K562 (cell line): Measurements from ENCODE around the gene SETD3. TPM values are rescaled to one million over a fixed set of nuclear protein-coding genes. Genes with fewer than 3 reads are reported as not detected.

Source experiments
- ATAC-seq: fragments of 200-7000 bp; cut with Tn5 transposase; 3 replicates; pipeline ENCODE4 v1.9.1; 2020; ENCODE audit warnings: moderate library complexity
- BruUV-seq: library from RNA; stranded (reverse); fragments of 400-500 nt; replicated peaks from 2 replicates; lab custom pipeline; 2021; lab: Mats Ljungman, UMichigan
- CTCF ChIA-PET: fragments of 300-600 bp; formaldehyde crosslinking; extraction: SDS; loops from one replicate; lab custom pipeline; 2021; ENCODE audit warnings: low intra/inter-chr PET ratio; lab: Yijun Ruan, JAX
- POLR2A ChIA-PET: fragments of 300-600, 350-650 bp; sonication (Branson Sonifier 250); formaldehyde crosslinking; extraction: SDS; loops from one replicate; lab custom pipeline; 2021; ENCODE audit warnings: antibody characterized with exemption, inconsistent platforms; lab: Yijun Ruan, JAX
- DNase-seq, 4 experiments: peaks; one replicate each; pipeline versions ENCODE4 v3.0.0 to v3.0.0-alpha.2; 2011 to 2018; ENCODE audit warnings: low spot score in 3 of 4, mixed read lengths in 3 of 4; ENCODE audit errors: extremely low read depth in 1 of 4
- FAIRE-seq: peaks from 2 replicates; lab custom pipeline; 2011; peaks lifted over from hg19 to GRCh38; lab: Jason Lieb, UNC
- H2AFZ ChIP-seq: 2 replicates; pipeline ENCODE4 v1.6.0; 2011; ENCODE audit warnings: low read depth, low read length, control low read depth, inconsistent platforms
- H3K27ac ChIP-seq: fragments of 200-600 bp; 3 replicates; pipeline ENCODE4 v1.8.0; 2011; ENCODE audit warnings: low read depth, mild to moderate bottlenecking, control low read depth, inconsistent platforms, low read length, moderate library complexity, mixed read lengths; ENCODE audit errors: extremely low read depth
- H3K27me3 ChIP-seq, 2 experiments: fragments of 300-600 bp in 1 of 2; 2 replicates in 1 of 2; 3 replicates in 1 of 2; pipeline versions ENCODE4 v1.6.0 to v1.8.0; 2011; ENCODE audit warnings: inconsistent platforms in 2 of 2, low read length in 2 of 2, mild to moderate bottlenecking in 1 of 2, mixed read lengths in 1 of 2, moderate library complexity in 1 of 2; ENCODE audit not compliant: control insufficient read depth in 2 of 2, insufficient read depth in 2 of 2
- H3K36me3 ChIP-seq: fragments of 300-600 bp; 3 replicates; pipeline ENCODE4 v1.8.0; 2011; ENCODE audit warnings: mild to moderate bottlenecking, low read length, inconsistent platforms; ENCODE audit not compliant: control insufficient read depth, insufficient read depth
- H3K4me1 ChIP-seq, 2 experiments: fragments of 200-600 bp in 1 of 2; replicated peaks in 1 of 2; 2 replicates in 1 of 2; 3 replicates in 1 of 2; pipeline versions ENCODE4 v1.5.1 to v1.8.0; 2011; ENCODE audit warnings: inconsistent platforms in 2 of 2, low read length in 2 of 2, mild to moderate bottlenecking in 1 of 2, mixed read lengths in 1 of 2, moderate library complexity in 1 of 2; ENCODE audit not compliant: control insufficient read depth in 2 of 2, insufficient read depth in 2 of 2
- H3K4me2 ChIP-seq: 2 replicates; pipeline ENCODE4 v1.6.1; 2011; ENCODE audit warnings: low read length, control low read depth, inconsistent platforms, mixed read lengths; ENCODE audit not compliant: insufficient read depth
- H3K4me3 ChIP-seq: fragments of 200-600 bp; sonication (generic), shearing (Covaris generic); 2 replicates; pipeline ENCODE4 v1.5.1; 2016; ENCODE audit warnings: control low read depth, inconsistent platforms
- H3K79me2 ChIP-seq: fragments of 200-600 bp; 3 replicates; pipeline ENCODE4 v1.8.0; 2011; ENCODE audit warnings: low read length, inconsistent platforms; ENCODE audit not compliant: control insufficient read depth, insufficient read depth
- H3K9ac ChIP-seq, 2 experiments: 2 replicates each; pipeline versions ENCODE4 v1.6.0 to v1.6.1; 2011; ENCODE audit warnings: low read depth in 2 of 2, low read length in 2 of 2, control low read depth in 1 of 2, inconsistent platforms in 1 of 2, mild to moderate bottlenecking in 1 of 2, mixed read lengths in 1 of 2; ENCODE audit not compliant: insufficient read depth in 1 of 2
- H3K9me1 ChIP-seq: one replicate; pipeline ENCODE4 v1.6.0; 2011; ENCODE audit warnings: inconsistent platforms, mild to moderate bottlenecking, low read length, moderate library complexity; ENCODE audit not compliant: control insufficient read depth, insufficient read depth
- H3K9me3 ChIP-seq: replicated peaks from 2 replicates; pipeline ENCODE4 v1.5.1; 2011; ENCODE audit warnings: low read depth, low read length, inconsistent platforms; ENCODE audit not compliant: control insufficient read depth, insufficient read depth
- H4K20me1 ChIP-seq: replicated peaks from 2 replicates; pipeline ENCODE4 v1.6.1; 2011; ENCODE audit warnings: low read length, inconsistent platforms, mixed read lengths; ENCODE audit not compliant: control insufficient read depth, insufficient read depth
- EGR1 ChIP-seq: fragments of 450-650 bp; conservative IDR thresholded peaks from 2 replicates; pipeline ENCODE4 v1.6.1; 2017; ENCODE audit warnings: mild to moderate bottlenecking
- EP300 ChIP-seq: IDR thresholded peaks from 2 replicates; pipeline ENCODE4 v1.6.1; 2012; ENCODE audit warnings: low read length, improper control_type of control experiment
- ETV5 ChIP-seq: sonication (generic); formaldehyde crosslinking; IDR thresholded peaks from 2 replicates; pipeline ENCODE4 v1.4.0; 2020; ENCODE audit warnings: low read depth, mild to moderate bottlenecking, missing genetic modification reagents
- HMGXB4 ChIP-seq: sonication (generic); formaldehyde crosslinking; IDR thresholded peaks from 2 replicates; pipeline ENCODE4 v1.8.1; 2023; ENCODE audit warnings: mild to moderate bottlenecking, missing genetic modification reagents
- KAT8 ChIP-seq: fragments of 450-650 bp; IDR thresholded peaks from 2 replicates; pipeline ENCODE4 v1.6.1; 2016; ENCODE audit warnings: low read depth, mild to moderate bottlenecking
- KDM4B ChIP-seq, 2 experiments: fragments of 450-650 bp in 1 of 2; sonication (generic) in 1 of 2; IDR thresholded peaks; 2 replicates each; pipeline ENCODE4 v1.6.1; 2016 to 2017; ENCODE audit warnings: borderline replicate concordance in 2 of 2, antibody characterized with exemption in 1 of 2, low read depth in 1 of 2, mild to moderate bottlenecking in 1 of 2
- MED1 ChIP-seq: sonication (generic); formaldehyde crosslinking; IDR thresholded peaks from 2 replicates; pipeline ENCODE4 v1.8.1; 2023; ENCODE audit warnings: missing genetic modification reagents, borderline replicate concordance
- MNT ChIP-seq, 2 experiments: fragments of 450-650 bp; conservative IDR thresholded peaks; 2 replicates each; pipeline ENCODE4 v1.6.1; 2017; ENCODE audit warnings: mild to moderate bottlenecking in 2 of 2, moderate library complexity in 2 of 2
- RFX1 ChIP-seq: fragments of 450-650 bp; IDR thresholded peaks from 2 replicates; pipeline ENCODE4 v1.6.1; 2016; ENCODE audit warnings: mild to moderate bottlenecking, moderate library complexity
- TFAP4 ChIP-seq: sonication (generic); formaldehyde crosslinking; IDR thresholded peaks from 2 replicates; pipeline ENCODE4 v1.8.0; 2022; ENCODE audit warnings: missing genetic modification reagents, mild to moderate bottlenecking, moderate library complexity, borderline replicate concordance
- THAP12 ChIP-seq: fragments of 250-450 bp; sonication (Bioruptor Pico); IDR thresholded peaks from 2 replicates; pipeline ENCODE4 v1.9.0; 2021; ENCODE audit warnings: mild to moderate bottlenecking, inconsistent platforms
- ZNF121 ChIP-seq: sonication (generic); formaldehyde crosslinking; conservative IDR thresholded peaks from 2 replicates; pipeline ENCODE4 v1.8.0; 2022; ENCODE audit warnings: missing genetic modification reagents
- ZNF507 ChIP-seq: conservative IDR thresholded peaks from 2 replicates; pipeline ENCODE4 v1.6.1; 2017; ENCODE audit warnings: missing genetic modification characterization, missing compliant biosample characterization
- WGBS: fragments of 100-300 bp; shearing (Covaris generic); methylation state at CpG from one replicate; pipeline ENCODE4 v1.1.6; 2016; ENCODE audit warnings: low coverage, mixed read lengths; ENCODE audit not compliant: insufficient coverage; ENCODE audit errors: missing lambda C conversion rate; 5-methylcytosine and 5-hydroxymethylcytosine counted together
- in situ Hi-C: fragments of 300-500 bp; cut with MboI; formaldehyde crosslinking; loops from 4 replicates; pipeline ENCODE4 v1.15.0; 2018; ENCODE audit warnings: inconsistent platforms, mixed read lengths
- intact Hi-C: fragments of 100-400 bp; cut with micrococcal nuclease; formaldehyde crosslinking; loops from 2 replicates; pipeline ENCODE4 v1.14.2; 2022
- polyA plus RNA-seq, 8 experiments: library from polyadenylated mRNA; depleted of rRNA in 4 of 8; stranded (reverse) in 5 of 8; unstranded in 3 of 8; fragments of >200 nt; fragmentation: Nextera tagmentation in 2 of 8; fragmentation: Illumina TruSeq in 1 of 8; extraction: Ambion mirVana in 2 of 8; extraction: Trizol in 1 of 8; gene quantifications; 2 replicates each; pipeline versions ENCODE4 v1.2.1 to v1.2.3, GENCODE V29; 2011 to 2014; ENCODE audit warnings: inconsistent platforms in 1 of 8, missing spikeins in 1 of 8
- total RNA-seq, 7 experiments: library from RNA; depleted of rRNA in 6 of 7; stranded (reverse); fragments of >200 nt in 6 of 7; fragmentation: Illumina TruSeq in 2 of 7; extraction: Trizol in 2 of 7; gene quantifications; 2 replicates each; pipeline versions ENCODE4 v1.2.1 to v1.2.3, GENCODE V29; 2011 to 2021; ENCODE audit warnings: low replicate concordance in 1 of 7

SETD3 gene
- total and polyA plus RNA-seq, 9 of the 15 experiments (the other 6 are each of a cell fraction or from before 2014, with no cell fraction given) = 8.5 to 35.9 (median 26.5) TPM

- Histone ChIP-seq H3K9me1 (no peaks in the 10 kb centered on the region), H3K36me3 (no peaks in the 10 kb centered on the region), H2AFZ (no peak overlapping the region), H3K27me3 (no peaks in the 10 kb centered on the region), H3K4me2 (no peak overlapping the region), H3K79me2 (no peaks in the 10 kb centered on the region; the same call in 2 of the 3 replicates), H3K4me1 (peaks cover 4 to 12% of the 10 kb centered on the region in 2 experiments; a peak in 4 of 5 replicates), H4K20me1 (peaks cover 3% of the 10 kb centered on the region; the same call in 1 of the 2 replicates), H3K27ac (no peak overlapping the region), H3K9me3 (no peaks in the 10 kb centered on the region), H3K4me3 (no peak overlapping the region), H3K9ac (no peak overlapping the region)
- no peak for FAIRE-seq
- TF ChIP-seq KAT8 (no peak), ZNF121 (CRISPR knock-in tag) (no peak), THAP12 (CRISPR knock-in tag) (no peak), EGR1 (no peak), MED1 (CRISPR knock-in tag) (no peak), TFAP4 (CRISPR knock-in tag) (no peak), ETV5 (CRISPR knock-in tag) (no peak), MNT (conservative IDR thresholded peaks at IDR 0.05) (no peak), HMGXB4 (CRISPR knock-in tag) (no peak), ZNF507 (tag) (no peak), RFX1 (no peak), KDM4B (IDR thresholded peaks at IDR 0.05; ENCODE audit: borderline replicate concordance in 2 of 2, low read depth in 1 of 2) (no peak), EP300 (no peak)
- ATAC-seq = no peak
- no TSS peak for BruUV-seq
- 18% methylated on average over 1 of the region's 1 CpG for WGBS
- POLR2A ChIA-PET = no interaction called here
- in situ Hi-C loops (no loop called here), intact Hi-C loops (no loop called here)
- DNase-seq = no peak
- CTCF ChIA-PET = no interaction called here
These were observed 62.4 kb downstream of the SETD3 start for GRCh38 chr14:99418242-99418641.
